NOMO-1 treated with DMSO at 0.1 percent for 48 hours (cell line): Measurements from ENCODE around the gene PLPPR4.
A peak's percentile ranks its signal among the peaks of the same experiment; 100 is the strongest.

ENCODE experiments used
- DNase-seq: peaks from one replicate; lab custom pipeline; 2025; ENCODE audit not compliant: unreplicated experiment; lab: John Stamatoyannopoulos, UW

The PLPPR4 gene

GRCh38 chr1:99334991-99335390, 70.7 kb downstream of the PLPPR4 start:
- no peak for DNase-seq

- DNase-seq = no peak
Measured at GRCh38 chr1:99347041-99347684, 82.9 kb downstream of the PLPPR4 start.

- DNase-seq = no peak
Measured at GRCh38 chr1:99348397-99349132, 84.3 kb downstream of the PLPPR4 start.

GRCh38 chr1:99352821-99353220, 88.5 kb downstream of the PLPPR4 start:
- DNase-seq = no peak

GRCh38 chr1:99358770-99359169, 94.5 kb downstream of the PLPPR4 start:
- DNase-seq = peak; percentile 5
